K562 (cell line): ENCODE measurements around the gene CREG2. TPM values are rescaled to one million over a fixed set of nuclear protein-coding genes. Genes with fewer than 3 reads are reported as not detected.
A peak's percentile ranks its signal among the peaks of the same experiment; 100 is the strongest.

ENCODE experiments used
- ATAC-seq: fragments of 200-7000 bp; cut with Tn5 transposase; 3 replicates; pipeline ENCODE4 v1.9.1; 2020; ENCODE audit warnings: moderate library complexity
- BruUV-seq: library from RNA; stranded (reverse); fragments of 400-500 nt; replicated peaks from 2 replicates; lab custom pipeline; 2021; lab: Mats Ljungman, UMichigan
- CTCF ChIA-PET: fragments of 300-600 bp; formaldehyde crosslinking; extraction: SDS; loops from one replicate; lab custom pipeline; 2021; ENCODE audit warnings: low intra/inter-chr PET ratio; lab: Yijun Ruan, JAX
- POLR2A ChIA-PET: fragments of 300-600, 350-650 bp; sonication (Branson Sonifier 250); formaldehyde crosslinking; extraction: SDS; loops from one replicate; lab custom pipeline; 2021; ENCODE audit warnings: antibody characterized with exemption, inconsistent platforms; lab: Yijun Ruan, JAX
- DNase-seq, 4 experiments: peaks; one replicate each; pipeline versions ENCODE4 v3.0.0 to v3.0.0-alpha.2; 2011 to 2018; ENCODE audit warnings: low spot score in 3 of 4, mixed read lengths in 3 of 4; ENCODE audit errors: extremely low read depth in 1 of 4
- FAIRE-seq: peaks from 2 replicates; lab custom pipeline; 2011; peaks lifted over from hg19 to GRCh38; lab: Jason Lieb, UNC
- H2AFZ ChIP-seq: 2 replicates; pipeline ENCODE4 v1.6.0; 2011; ENCODE audit warnings: low read depth, low read length, control low read depth, inconsistent platforms
- H3K27ac ChIP-seq: fragments of 200-600 bp; 3 replicates; pipeline ENCODE4 v1.8.0; 2011; ENCODE audit warnings: low read depth, mild to moderate bottlenecking, control low read depth, inconsistent platforms, low read length, moderate library complexity, mixed read lengths; ENCODE audit errors: extremely low read depth
- H3K27me3 ChIP-seq, 2 experiments: fragments of 300-600 bp in 1 of 2; 2 replicates in 1 of 2; 3 replicates in 1 of 2; pipeline versions ENCODE4 v1.6.0 to v1.8.0; 2011; ENCODE audit warnings: inconsistent platforms in 2 of 2, low read length in 2 of 2, mild to moderate bottlenecking in 1 of 2, mixed read lengths in 1 of 2, moderate library complexity in 1 of 2; ENCODE audit not compliant: control insufficient read depth in 2 of 2, insufficient read depth in 2 of 2
- H3K36me3 ChIP-seq: fragments of 300-600 bp; 3 replicates; pipeline ENCODE4 v1.8.0; 2011; ENCODE audit warnings: mild to moderate bottlenecking, low read length, inconsistent platforms; ENCODE audit not compliant: control insufficient read depth, insufficient read depth
- H3K4me1 ChIP-seq, 2 experiments: fragments of 200-600 bp in 1 of 2; replicated peaks in 1 of 2; 2 replicates in 1 of 2; 3 replicates in 1 of 2; pipeline versions ENCODE4 v1.5.1 to v1.8.0; 2011; ENCODE audit warnings: inconsistent platforms in 2 of 2, low read length in 2 of 2, mild to moderate bottlenecking in 1 of 2, mixed read lengths in 1 of 2, moderate library complexity in 1 of 2; ENCODE audit not compliant: control insufficient read depth in 2 of 2, insufficient read depth in 2 of 2
- H3K4me2 ChIP-seq: 2 replicates; pipeline ENCODE4 v1.6.1; 2011; ENCODE audit warnings: low read length, control low read depth, inconsistent platforms, mixed read lengths; ENCODE audit not compliant: insufficient read depth
- H3K4me3 ChIP-seq: fragments of 200-600 bp; sonication (generic), shearing (Covaris generic); 2 replicates; pipeline ENCODE4 v1.5.1; 2016; ENCODE audit warnings: control low read depth, inconsistent platforms
- H3K79me2 ChIP-seq: fragments of 200-600 bp; 3 replicates; pipeline ENCODE4 v1.8.0; 2011; ENCODE audit warnings: low read length, inconsistent platforms; ENCODE audit not compliant: control insufficient read depth, insufficient read depth
- H3K9ac ChIP-seq, 2 experiments: 2 replicates each; pipeline versions ENCODE4 v1.6.0 to v1.6.1; 2011; ENCODE audit warnings: low read depth in 2 of 2, low read length in 2 of 2, control low read depth in 1 of 2, inconsistent platforms in 1 of 2, mild to moderate bottlenecking in 1 of 2, mixed read lengths in 1 of 2; ENCODE audit not compliant: insufficient read depth in 1 of 2
- H3K9me1 ChIP-seq: one replicate; pipeline ENCODE4 v1.6.0; 2011; ENCODE audit warnings: inconsistent platforms, mild to moderate bottlenecking, low read length, moderate library complexity; ENCODE audit not compliant: control insufficient read depth, insufficient read depth
- H3K9me3 ChIP-seq: replicated peaks from 2 replicates; pipeline ENCODE4 v1.5.1; 2011; ENCODE audit warnings: low read depth, low read length, inconsistent platforms; ENCODE audit not compliant: control insufficient read depth, insufficient read depth
- H4K20me1 ChIP-seq: replicated peaks from 2 replicates; pipeline ENCODE4 v1.6.1; 2011; ENCODE audit warnings: low read length, inconsistent platforms, mixed read lengths; ENCODE audit not compliant: control insufficient read depth, insufficient read depth
- CLOCK ChIP-seq: fragments of 250-450 bp; sonication (Bioruptor Pico); IDR thresholded peaks from 2 replicates; pipeline ENCODE4 v1.4.0; 2020; ENCODE audit warnings: mild to moderate bottlenecking, moderate library complexity, borderline replicate concordance
- E2F5 ChIP-seq: sonication (generic); formaldehyde crosslinking; IDR thresholded peaks from 2 replicates; pipeline ENCODE4 v1.8.0; 2022; ENCODE audit warnings: mild to moderate bottlenecking, missing genetic modification reagents
- E4F1 ChIP-seq: fragments of 250-450 bp; sonication (Bioruptor Pico); IDR thresholded peaks from 2 replicates; pipeline ENCODE4 v1.5.0; 2021; ENCODE audit warnings: mild to moderate bottlenecking, borderline replicate concordance
- GABPA ChIP-seq: fragments of 200-800 bp; sonication (Bioruptor generic); conservative IDR thresholded peaks from 2 replicates; pipeline ENCODE4 v1.6.1; 2016; ENCODE audit warnings: low read depth, missing genetic modification characterization, missing compliant biosample characterization
- PCBP2 ChIP-seq: fragments of 200-400 bp; formaldehyde crosslinking; IDR thresholded peaks from 2 replicates; pipeline ENCODE4 v1.6.1; 2018; ENCODE audit warnings: low read length, low read depth, mild to moderate bottlenecking, moderate library complexity; ENCODE audit not compliant: poor library complexity, severe bottlenecking
- RBM25 ChIP-seq: fragments of 200-400 bp; formaldehyde crosslinking; IDR thresholded peaks from 2 replicates; pipeline ENCODE4 v1.6.1; 2018; ENCODE audit warnings: low read length, low read depth, moderate library complexity; ENCODE audit not compliant: severe bottlenecking
- SPI1 ChIP-seq: IDR thresholded peaks from 2 replicates; pipeline ENCODE4 v1.6.1; 2011; ENCODE audit warnings: low read depth, low read length, control low read depth, borderline replicate concordance
- WGBS: fragments of 100-300 bp; shearing (Covaris generic); methylation state at CpG from one replicate; pipeline ENCODE4 v1.1.6; 2016; ENCODE audit warnings: low coverage, mixed read lengths; ENCODE audit not compliant: insufficient coverage; ENCODE audit errors: missing lambda C conversion rate; 5-methylcytosine and 5-hydroxymethylcytosine counted together
- in situ Hi-C: fragments of 300-500 bp; cut with MboI; formaldehyde crosslinking; loops from 4 replicates; pipeline ENCODE4 v1.15.0; 2018; ENCODE audit warnings: inconsistent platforms, mixed read lengths
- intact Hi-C: fragments of 100-400 bp; cut with micrococcal nuclease; formaldehyde crosslinking; loops from 2 replicates; pipeline ENCODE4 v1.14.2; 2022
- polyA plus RNA-seq, 8 experiments: library from polyadenylated mRNA; depleted of rRNA in 4 of 8; stranded (reverse) in 5 of 8; unstranded in 3 of 8; fragments of >200 nt; fragmentation: Nextera tagmentation in 2 of 8; fragmentation: Illumina TruSeq in 1 of 8; extraction: Ambion mirVana in 2 of 8; extraction: Trizol in 1 of 8; gene quantifications; 2 replicates each; pipeline versions ENCODE4 v1.2.1 to v1.2.3, GENCODE V29; 2011 to 2014; ENCODE audit warnings: inconsistent platforms in 1 of 8, missing spikeins in 1 of 8
- total RNA-seq, 7 experiments: library from RNA; depleted of rRNA in 6 of 7; stranded (reverse); fragments of >200 nt in 6 of 7; fragmentation: Illumina TruSeq in 2 of 7; extraction: Trizol in 2 of 7; gene quantifications; 2 replicates each; pipeline versions ENCODE4 v1.2.1 to v1.2.3, GENCODE V29; 2011 to 2021; ENCODE audit warnings: low replicate concordance in 1 of 7

The CREG2 gene
- total and polyA plus RNA-seq, 9 of the 15 experiments (the other 6 are each of a cell fraction or from before 2014, with no cell fraction given): not detected

GRCh38 chr2:101329026-101329425 lies 58.3 kb downstream of the CREG2 start (continued):
- TF ChIP-seq E2F5 (CRISPR knock-in tag) (no peak), RBM25 (no peak)

GRCh38 chr2:101328474-101329007 lies 58.8 kb downstream of the CREG2 start:
- no peak for FAIRE-seq
- DNase-seq: no peak
- no peak overlapping the region for H3K9ac ChIP-seq
- intact Hi-C loops (no loop called here), in situ Hi-C loops (no loop called here)
- peaks cover 4% of the 10 kb centered on the region; the same call in 1 of the 2 replicates for H3K9me3 ChIP-seq
- peaks cover 11 to 26% of the 10 kb centered on the region in 2 experiments for H3K27me3 ChIP-seq
- no peak for ATAC-seq
- H2AFZ ChIP-seq: peak overlapping the region; percentile 57; the same call in 1 of the 2 replicates
- no peaks in the 10 kb centered on the region for H3K9me1 ChIP-seq
- POLR2A ChIA-PET: no interaction called here
- H3K36me3 ChIP-seq: no peaks in the 10 kb centered on the region
- 0 out of 2 replicates have a peak overlapping the region, but pooled peaks have one; percentile 1 for H3K4me2 ChIP-seq
- CTCF ChIA-PET: no interaction called here
- BruUV-seq: no TSS peak
- 0% methylated on average over 3 of the region's 3 CpGs for WGBS
- no peak overlapping the region for H3K27ac ChIP-seq
- H3K4me1 ChIP-seq: no peaks in the 10 kb centered on the region; a peak in 1 of 5 replicates
- no peak overlapping the region for H3K4me3 ChIP-seq
- H4K20me1 ChIP-seq: no peaks in the 10 kb centered on the region
- no peaks in the 10 kb centered on the region for H3K79me2 ChIP-seq
- TF ChIP-seq CLOCK: no peak
- TF ChIP-seq PCBP2: no peak
- peak; percentile 47; the same call in 1 of the 2 replicates for TF ChIP-seq SPI1
- TF ChIP-seq E4F1 (CRISPR knock-in tag): no peak
- peak; percentile 77 for TF ChIP-seq GABPA (tag)
